ENCODE results near the gene ADGRG1. TPM values are rescaled to one million over a fixed set of nuclear protein-coding genes. Genes with fewer than 3 reads are reported as not detected.

Gene ADGRG1
- total RNA-seq, 2 donors from 2014 or later: 0.64 TPM

DNA sequence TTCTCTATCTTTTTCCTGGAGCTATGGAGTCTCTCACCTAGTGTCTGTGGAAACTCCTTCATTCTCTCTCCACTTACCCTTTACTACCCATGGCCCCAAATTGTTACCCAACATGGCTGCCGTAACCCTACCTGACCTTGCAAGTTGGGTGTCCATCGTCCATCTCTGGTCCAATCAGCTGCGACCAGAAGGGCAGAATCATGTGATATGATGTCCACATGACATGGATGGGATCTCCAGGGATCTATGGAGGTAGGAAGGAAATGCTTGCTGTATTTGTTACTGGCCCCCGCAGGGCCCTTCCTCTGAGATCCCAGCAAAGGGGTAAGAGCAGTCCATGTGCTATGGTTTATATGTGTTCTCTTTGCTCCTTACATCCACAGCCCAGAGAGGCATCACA is 58.1 kb downstream of the ADGRG1 start:
- H3K27ac Mint-ChIP-seq: no peak overlapping the region

GRCh38 chr16:57687363-57687929 is 59.0 kb downstream of the ADGRG1 start:
- no peak for TF ChIP-seq CTCF (conservative IDR thresholded peaks at IDR 0.05)
- Histone ChIP-seq H3K9me3 (ENCODE audit: control insufficient read depth, low read length) (no peaks in the 10 kb centered on the region), H3K36me3 (ENCODE audit: control insufficient read depth, insufficient read depth, low read length) (no peaks in the 10 kb centered on the region), H3K27me3 (ENCODE audit: control insufficient read depth, insufficient read depth, low read length, poor library complexity, severe bottlenecking) (no peaks in the 10 kb centered on the region), H3K4me3 (ENCODE audit: low read length) (no peak overlapping the region), H3K9ac (ENCODE audit: extremely low read depth, low read length, poor library complexity, severe bottlenecking) (no peak overlapping the region), H3K4me1 (ENCODE audit: control insufficient read depth, insufficient read depth, low read length) (no peaks in the 10 kb centered on the region), H3K27ac (ENCODE audit: low read depth, low read length) (no peak overlapping the region)
- peaks cover 9% of the 10 kb centered on the region for H3K4me1 Mint-ChIP-seq
- H3K9me3 Mint-ChIP-seq: no peaks in the 10 kb centered on the region
- no peak for DNase-seq
- WGBS, 2 experiments (ENCODE audit: insufficient coverage in 1 of 2, insufficient read length in 1 of 2): 88 to 93% methylated on average over 2 to 3 of the region's 3 CpGs
- no peaks in the 10 kb centered on the region for H3K36me3 Mint-ChIP-seq (ENCODE audit: low read depth)
- H3K4me3 Mint-ChIP-seq: no peak overlapping the region
- H3K27ac Mint-ChIP-seq: no peak overlapping the region
- H3K27me3 Mint-ChIP-seq (ENCODE audit: insufficient read depth): peaks cover 1% of the 10 kb centered on the region

More for the DNA sequence above, 58.1 kb downstream of the ADGRG1 start:
- Mint-ChIP-seq H3K4me3 (no peak overlapping the region), H3K36me3 (ENCODE audit: low read depth) (no peaks in the 10 kb centered on the region), H3K27me3 (ENCODE audit: insufficient read depth) (no peaks in the 10 kb centered on the region), H3K4me1 (peaks cover 9% of the 10 kb centered on the region), H3K9me3 (no peaks in the 10 kb centered on the region)
- no peaks in the 10 kb centered on the region for H3K27me3 ChIP-seq (ENCODE audit: control insufficient read depth, insufficient read depth, low read length, poor library complexity, severe bottlenecking)
- H3K36me3 ChIP-seq (ENCODE audit: control insufficient read depth, insufficient read depth, low read length): no peaks in the 10 kb centered on the region
- no peak overlapping the region for H3K4me3 ChIP-seq (ENCODE audit: low read length)
- WGBS, 2 experiments (ENCODE audit: insufficient coverage in 1 of 2, insufficient read length in 1 of 2): 66% methylated on average over 4 of the region's 4 CpGs; no CpG with 5 or more reads in 1 of the 2 experiments
- no peak for TF ChIP-seq CTCF (conservative IDR thresholded peaks at IDR 0.05)
- DNase-seq: no peak
- H3K9me3 ChIP-seq (ENCODE audit: control insufficient read depth, low read length): no peaks in the 10 kb centered on the region
- no peaks in the 10 kb centered on the region for H3K4me1 ChIP-seq (ENCODE audit: control insufficient read depth, insufficient read depth, low read length)
- H3K27ac ChIP-seq (ENCODE audit: low read depth, low read length): no peak overlapping the region
- no peak overlapping the region for H3K9ac ChIP-seq (ENCODE audit: extremely low read depth, low read length, poor library complexity, severe bottlenecking)

DNA sequence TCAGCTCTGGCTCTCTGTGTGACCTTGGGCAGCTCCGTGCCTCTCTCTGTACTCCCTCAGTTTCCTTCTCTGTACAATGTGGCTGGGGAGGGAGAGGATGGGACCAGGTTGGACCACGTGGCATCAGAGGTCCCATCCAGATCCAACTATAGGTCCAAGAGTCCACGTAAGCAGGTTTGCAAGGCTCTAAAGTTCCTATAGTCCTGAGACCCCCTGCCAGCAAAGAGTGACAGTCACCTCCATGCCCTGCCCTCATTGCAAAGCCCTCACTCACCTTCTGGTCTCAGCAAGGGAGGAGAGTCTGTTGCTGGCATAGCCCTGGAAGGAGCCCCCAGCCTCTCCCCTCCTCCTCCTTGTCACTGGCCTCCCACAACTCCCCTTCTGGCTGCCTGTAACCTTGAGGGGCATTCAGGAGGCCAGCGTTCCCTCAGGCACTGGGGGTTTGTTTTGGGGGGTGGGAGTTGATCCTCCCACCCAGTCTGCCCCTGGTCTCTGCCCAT is 60.1 kb downstream of the ADGRG1 start:
- no peak overlapping the region for H3K4me3 ChIP-seq (ENCODE audit: low read length)
- no peak for DNase-seq
- Mint-ChIP-seq H3K4me1 (peaks cover 9% of the 10 kb centered on the region), H3K27me3 (ENCODE audit: insufficient read depth) (peaks cover 1% of the 10 kb centered on the region), H3K36me3 (ENCODE audit: low read depth) (no peaks in the 10 kb centered on the region), H3K9me3 (no peaks in the 10 kb centered on the region), H3K4me3 (no peak overlapping the region), H3K27ac (no peak overlapping the region)
- no peak for TF ChIP-seq CTCF (conservative IDR thresholded peaks at IDR 0.05)
- H3K9ac ChIP-seq (ENCODE audit: extremely low read depth, low read length, poor library complexity, severe bottlenecking): no peak overlapping the region
- no peaks in the 10 kb centered on the region for H3K9me3 ChIP-seq (ENCODE audit: control insufficient read depth, low read length)
- H3K4me1 ChIP-seq (ENCODE audit: control insufficient read depth, insufficient read depth, low read length): no peaks in the 10 kb centered on the region
- H3K36me3 ChIP-seq (ENCODE audit: control insufficient read depth, insufficient read depth, low read length): no peaks in the 10 kb centered on the region
- H3K27ac ChIP-seq (ENCODE audit: low read depth, low read length): no peak overlapping the region
- H3K27me3 ChIP-seq (ENCODE audit: control insufficient read depth, insufficient read depth, low read length, poor library complexity, severe bottlenecking): no peaks in the 10 kb centered on the region
- 82% methylated on average over 4 of the region's 4 CpGs; no CpG with 5 or more reads in 1 of the 2 experiments for WGBS, 2 experiments (ENCODE audit: insufficient coverage in 1 of 2, insufficient read length in 1 of 2)

Measured in endodermal cell (in vitro differentiated cells).